H1 (cell line): ENCODE data around the gene LRP5. TPM values are rescaled to one million over a fixed set of nuclear protein-coding genes. Genes with fewer than 3 reads are reported as not detected.

ENCODE experiments used
- CHD2 ChIP-seq: IDR thresholded peaks from 2 replicates; pipeline ENCODE4 v1.6.1; 2012; ENCODE audit warnings: low read length, improper control_type of control experiment
- EGR1 ChIP-seq: IDR thresholded peaks from 2 replicates; pipeline ENCODE4 v1.6.1; 2011; ENCODE audit warnings: low read depth, low read length, borderline replicate concordance
- FOSL1 ChIP-seq: IDR thresholded peaks from 2 replicates; pipeline ENCODE4 v1.6.1; 2011; ENCODE audit warnings: mild to moderate bottlenecking, low read depth, low read length, moderate library complexity; ENCODE audit not compliant: insufficient read depth
- GTF2F1 ChIP-seq: IDR thresholded peaks from 2 replicates; pipeline ENCODE4 v1.6.1; 2012; ENCODE audit warnings: low read depth, low read length, improper control_type of control experiment, borderline replicate concordance
- PHF8 ChIP-seq: fragments of 200-600 bp; sonication (generic); conservative IDR thresholded peaks from 2 replicates; pipeline ENCODE4 v1.7.1; 2012; ENCODE audit warnings: low read depth, mild to moderate bottlenecking, inconsistent platforms, low read length, moderate library complexity
- SP4 ChIP-seq: IDR thresholded peaks from 2 replicates; pipeline ENCODE4 v1.6.1; 2012; ENCODE audit warnings: low read length, inconsistent platforms
- SUZ12 ChIP-seq: fragments of 200-600 bp; sonication (generic); IDR thresholded peaks from 2 replicates; pipeline ENCODE4 v1.6.1; 2012; ENCODE audit warnings: mild to moderate bottlenecking, inconsistent platforms, low read length, moderate library complexity, mixed read lengths
- TAF1 ChIP-seq: IDR thresholded peaks from 2 replicates; pipeline ENCODE4 v1.6.1; 2011; ENCODE audit warnings: mild to moderate bottlenecking, low read depth, low read length
- TAF7 ChIP-seq: optimal IDR thresholded peaks from 2 replicates; pipeline ENCODE3; 2011; ENCODE audit warnings: low read depth, mild to moderate bottlenecking, inconsistent platforms, low read length, moderate library complexity, borderline replicate concordance
- polyA plus RNA-seq, 7 experiments: library from polyadenylated mRNA; depleted of rRNA in 3 of 7; stranded (reverse) in 5 of 7; unstranded in 2 of 7; fragments of >200 nt in 5 of 7; fragments of 200-250 nt in 2 of 7; gene quantifications; 1 replicate in 5 of 7; 2 replicates in 1 of 7; 4 replicates in 1 of 7; pipeline versions ENCODE4 v1.2.1 to v1.2.3, GENCODE V29; 2011 to 2013; ENCODE audit warnings: missing spikeins in 2 of 7, mixed read lengths in 2 of 7
- total RNA-seq: library from RNA; stranded (reverse); fragmentation: NEBNext Ultra II Directional; extraction: Animal tissue kit (Norgen Biotek cat#: 25700); gene quantifications from 2 replicates; pipeline ENCODE4 v1.2.1, GENCODE V29; 2021
- TF ChIP-seq, protein P1 (sequence below): fragments of 300-600 bp; sonication (generic); IDR thresholded peaks from 2 replicates; pipeline ENCODE4 v1.7.1; 2012; ENCODE audit warnings: low read length, moderate library complexity, mild to moderate bottlenecking, inconsistent platforms; ENCODE audit not compliant: insufficient replicate concordance

Gene LRP5
- total and polyA plus RNA-seq, 2 of the 8 experiments (the other 6 are each of a cell fraction or from before 2014, with no cell fraction given), result 19.0 to 38.9 TPM

DNA sequence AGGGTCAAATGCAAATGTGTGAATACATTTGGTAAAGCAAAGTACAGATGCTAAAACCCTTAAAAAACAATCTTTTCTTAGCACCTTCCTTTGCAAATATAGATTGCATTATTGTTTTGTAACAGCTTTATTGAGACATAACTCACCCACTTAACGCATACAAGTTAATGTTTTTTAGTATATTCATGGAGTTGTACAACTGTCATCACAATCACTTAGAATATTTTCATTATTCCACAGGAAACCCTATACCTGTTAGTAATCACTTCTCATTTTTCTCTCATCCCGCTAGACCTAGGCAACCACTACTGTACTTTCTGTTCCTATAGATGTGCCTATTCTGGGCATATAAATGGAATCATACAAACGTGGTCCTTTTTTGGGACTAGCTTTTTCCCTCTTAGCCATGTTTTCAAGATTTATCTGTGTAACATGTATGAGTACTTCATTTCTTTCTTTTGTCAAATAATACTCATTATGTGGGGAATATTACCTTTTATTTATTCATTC lies 182.9 kb downstream of the LRP5 start (continued):
- TF ChIP-seq, protein P1, sequence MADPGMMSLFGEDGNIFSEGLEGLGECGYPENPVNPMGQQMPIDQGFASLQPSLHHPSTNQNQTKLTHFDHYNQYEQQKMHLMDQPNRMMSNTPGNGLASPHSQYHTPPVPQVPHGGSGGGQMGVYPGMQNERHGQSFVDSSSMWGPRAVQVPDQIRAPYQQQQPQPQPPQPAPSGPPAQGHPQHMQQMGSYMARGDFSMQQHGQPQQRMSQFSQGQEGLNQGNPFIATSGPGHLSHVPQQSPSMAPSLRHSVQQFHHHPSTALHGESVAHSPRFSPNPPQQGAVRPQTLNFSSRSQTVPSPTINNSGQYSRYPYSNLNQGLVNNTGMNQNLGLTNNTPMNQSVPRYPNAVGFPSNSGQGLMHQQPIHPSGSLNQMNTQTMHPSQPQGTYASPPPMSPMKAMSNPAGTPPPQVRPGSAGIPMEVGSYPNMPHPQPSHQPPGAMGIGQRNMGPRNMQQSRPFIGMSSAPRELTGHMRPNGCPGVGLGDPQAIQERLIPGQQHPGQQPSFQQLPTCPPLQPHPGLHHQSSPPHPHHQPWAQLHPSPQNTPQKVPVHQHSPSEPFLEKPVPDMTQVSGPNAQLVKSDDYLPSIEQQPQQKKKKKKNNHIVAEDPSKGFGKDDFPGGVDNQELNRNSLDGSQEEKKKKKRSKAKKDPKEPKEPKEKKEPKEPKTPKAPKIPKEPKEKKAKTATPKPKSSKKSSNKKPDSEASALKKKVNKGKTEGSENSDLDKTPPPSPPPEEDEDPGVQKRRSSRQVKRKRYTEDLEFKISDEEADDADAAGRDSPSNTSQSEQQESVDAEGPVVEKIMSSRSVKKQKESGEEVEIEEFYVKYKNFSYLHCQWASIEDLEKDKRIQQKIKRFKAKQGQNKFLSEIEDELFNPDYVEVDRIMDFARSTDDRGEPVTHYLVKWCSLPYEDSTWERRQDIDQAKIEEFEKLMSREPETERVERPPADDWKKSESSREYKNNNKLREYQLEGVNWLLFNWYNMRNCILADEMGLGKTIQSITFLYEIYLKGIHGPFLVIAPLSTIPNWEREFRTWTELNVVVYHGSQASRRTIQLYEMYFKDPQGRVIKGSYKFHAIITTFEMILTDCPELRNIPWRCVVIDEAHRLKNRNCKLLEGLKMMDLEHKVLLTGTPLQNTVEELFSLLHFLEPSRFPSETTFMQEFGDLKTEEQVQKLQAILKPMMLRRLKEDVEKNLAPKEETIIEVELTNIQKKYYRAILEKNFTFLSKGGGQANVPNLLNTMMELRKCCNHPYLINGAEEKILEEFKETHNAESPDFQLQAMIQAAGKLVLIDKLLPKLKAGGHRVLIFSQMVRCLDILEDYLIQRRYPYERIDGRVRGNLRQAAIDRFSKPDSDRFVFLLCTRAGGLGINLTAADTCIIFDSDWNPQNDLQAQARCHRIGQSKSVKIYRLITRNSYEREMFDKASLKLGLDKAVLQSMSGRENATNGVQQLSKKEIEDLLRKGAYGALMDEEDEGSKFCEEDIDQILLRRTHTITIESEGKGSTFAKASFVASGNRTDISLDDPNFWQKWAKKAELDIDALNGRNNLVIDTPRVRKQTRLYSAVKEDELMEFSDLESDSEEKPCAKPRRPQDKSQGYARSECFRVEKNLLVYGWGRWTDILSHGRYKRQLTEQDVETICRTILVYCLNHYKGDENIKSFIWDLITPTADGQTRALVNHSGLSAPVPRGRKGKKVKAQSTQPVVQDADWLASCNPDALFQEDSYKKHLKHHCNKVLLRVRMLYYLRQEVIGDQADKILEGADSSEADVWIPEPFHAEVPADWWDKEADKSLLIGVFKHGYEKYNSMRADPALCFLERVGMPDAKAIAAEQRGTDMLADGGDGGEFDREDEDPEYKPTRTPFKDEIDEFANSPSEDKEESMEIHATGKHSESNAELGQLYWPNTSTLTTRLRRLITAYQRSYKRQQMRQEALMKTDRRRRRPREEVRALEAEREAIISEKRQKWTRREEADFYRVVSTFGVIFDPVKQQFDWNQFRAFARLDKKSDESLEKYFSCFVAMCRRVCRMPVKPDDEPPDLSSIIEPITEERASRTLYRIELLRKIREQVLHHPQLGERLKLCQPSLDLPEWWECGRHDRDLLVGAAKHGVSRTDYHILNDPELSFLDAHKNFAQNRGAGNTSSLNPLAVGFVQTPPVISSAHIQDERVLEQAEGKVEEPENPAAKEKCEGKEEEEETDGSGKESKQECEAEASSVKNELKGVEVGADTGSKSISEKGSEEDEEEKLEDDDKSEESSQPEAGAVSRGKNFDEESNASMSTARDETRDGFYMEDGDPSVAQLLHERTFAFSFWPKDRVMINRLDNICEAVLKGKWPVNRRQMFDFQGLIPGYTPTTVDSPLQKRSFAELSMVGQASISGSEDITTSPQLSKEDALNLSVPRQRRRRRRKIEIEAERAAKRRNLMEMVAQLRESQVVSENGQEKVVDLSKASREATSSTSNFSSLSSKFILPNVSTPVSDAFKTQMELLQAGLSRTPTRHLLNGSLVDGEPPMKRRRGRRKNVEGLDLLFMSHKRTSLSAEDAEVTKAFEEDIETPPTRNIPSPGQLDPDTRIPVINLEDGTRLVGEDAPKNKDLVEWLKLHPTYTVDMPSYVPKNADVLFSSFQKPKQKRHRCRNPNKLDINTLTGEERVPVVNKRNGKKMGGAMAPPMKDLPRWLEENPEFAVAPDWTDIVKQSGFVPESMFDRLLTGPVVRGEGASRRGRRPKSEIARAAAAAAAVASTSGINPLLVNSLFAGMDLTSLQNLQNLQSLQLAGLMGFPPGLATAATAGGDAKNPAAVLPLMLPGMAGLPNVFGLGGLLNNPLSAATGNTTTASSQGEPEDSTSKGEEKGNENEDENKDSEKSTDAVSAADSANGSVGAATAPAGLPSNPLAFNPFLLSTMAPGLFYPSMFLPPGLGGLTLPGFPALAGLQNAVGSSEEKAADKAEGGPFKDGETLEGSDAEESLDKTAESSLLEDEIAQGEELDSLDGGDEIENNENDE, result no peak
- no peak for TF ChIP-seq TAF1
- TF ChIP-seq TAF7, result no peak
- TF ChIP-seq GTF2F1, result no peak
- no peak for TF ChIP-seq PHF8
- no peak for TF ChIP-seq EGR1
- TF ChIP-seq SP4, result no peak
- no peak for TF ChIP-seq SUZ12
- TF ChIP-seq CHD2, result no peak
- no peak for TF ChIP-seq FOSL1
